SIG-M5 treated with dmso at 0.1 percent for 504 hours (cell line): ENCODE measurements around the gene CDH5.
A peak's percentile ranks its signal among the peaks of the same experiment; 100 is the strongest.
"Not testable (repeated sequence)": the region's sequence is repeated elsewhere in the genome, so short reads cannot be mapped to it uniquely, and the experiment has no call there.

Experiments used
- DNase-seq: peaks from one replicate; lab custom pipeline; 2025; ENCODE audit not compliant: unreplicated experiment; lab: John Stamatoyannopoulos, UW

The CDH5 gene, protein sequence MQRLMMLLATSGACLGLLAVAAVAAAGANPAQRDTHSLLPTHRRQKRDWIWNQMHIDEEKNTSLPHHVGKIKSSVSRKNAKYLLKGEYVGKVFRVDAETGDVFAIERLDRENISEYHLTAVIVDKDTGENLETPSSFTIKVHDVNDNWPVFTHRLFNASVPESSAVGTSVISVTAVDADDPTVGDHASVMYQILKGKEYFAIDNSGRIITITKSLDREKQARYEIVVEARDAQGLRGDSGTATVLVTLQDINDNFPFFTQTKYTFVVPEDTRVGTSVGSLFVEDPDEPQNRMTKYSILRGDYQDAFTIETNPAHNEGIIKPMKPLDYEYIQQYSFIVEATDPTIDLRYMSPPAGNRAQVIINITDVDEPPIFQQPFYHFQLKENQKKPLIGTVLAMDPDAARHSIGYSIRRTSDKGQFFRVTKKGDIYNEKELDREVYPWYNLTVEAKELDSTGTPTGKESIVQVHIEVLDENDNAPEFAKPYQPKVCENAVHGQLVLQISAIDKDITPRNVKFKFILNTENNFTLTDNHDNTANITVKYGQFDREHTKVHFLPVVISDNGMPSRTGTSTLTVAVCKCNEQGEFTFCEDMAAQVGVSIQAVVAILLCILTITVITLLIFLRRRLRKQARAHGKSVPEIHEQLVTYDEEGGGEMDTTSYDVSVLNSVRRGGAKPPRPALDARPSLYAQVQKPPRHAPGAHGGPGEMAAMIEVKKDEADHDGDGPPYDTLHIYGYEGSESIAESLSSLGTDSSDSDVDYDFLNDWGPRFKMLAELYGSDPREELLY

DNA sequence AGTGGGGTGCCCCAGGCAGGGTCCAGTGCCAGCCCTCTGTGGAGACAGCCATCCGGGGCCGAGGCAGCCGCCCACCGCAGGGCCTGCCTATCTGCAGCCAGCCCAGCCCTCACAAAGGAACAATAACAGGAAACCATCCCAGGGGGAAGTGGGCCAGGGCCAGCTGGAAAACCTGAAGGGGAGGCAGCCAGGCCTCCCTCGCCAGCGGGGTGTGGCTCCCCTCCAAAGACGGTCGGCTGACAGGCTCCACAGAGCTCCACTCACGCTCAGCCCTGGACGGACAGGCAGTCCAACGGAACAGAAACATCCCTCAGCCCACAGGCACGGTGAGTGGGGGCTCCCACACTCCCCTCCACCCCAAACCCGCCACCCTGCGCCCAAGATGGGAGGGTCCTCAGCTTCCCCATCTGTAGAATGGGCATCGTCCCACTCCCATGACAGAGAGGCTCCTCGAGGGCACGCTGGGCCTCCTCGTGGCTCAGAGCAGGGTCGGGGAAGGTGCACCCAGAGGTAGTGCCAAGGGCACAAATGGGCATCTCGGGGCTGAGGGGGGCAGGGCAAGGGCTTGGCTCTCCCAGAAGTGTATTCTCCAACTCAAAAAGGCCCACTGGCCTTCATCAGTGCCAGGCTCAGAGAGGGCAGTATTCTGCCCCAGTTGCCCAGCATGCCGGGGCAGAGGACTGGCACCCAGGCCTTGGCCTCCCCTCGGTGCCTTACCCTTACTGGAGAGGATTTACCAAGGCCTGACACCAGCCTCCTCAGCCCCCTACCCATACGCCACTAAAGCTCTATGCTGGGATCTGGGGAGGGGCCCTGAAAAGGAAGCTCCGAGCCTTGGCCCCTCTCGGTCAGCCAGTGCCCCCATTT is at the start of gene CDH5:
CDH5 (plus strand) TSS at position 259 of the 867 bp plus-strand sequence. CDS start 12,647 bp downstream, outside the sequence.
- DNase-seq: no peak

DNA sequence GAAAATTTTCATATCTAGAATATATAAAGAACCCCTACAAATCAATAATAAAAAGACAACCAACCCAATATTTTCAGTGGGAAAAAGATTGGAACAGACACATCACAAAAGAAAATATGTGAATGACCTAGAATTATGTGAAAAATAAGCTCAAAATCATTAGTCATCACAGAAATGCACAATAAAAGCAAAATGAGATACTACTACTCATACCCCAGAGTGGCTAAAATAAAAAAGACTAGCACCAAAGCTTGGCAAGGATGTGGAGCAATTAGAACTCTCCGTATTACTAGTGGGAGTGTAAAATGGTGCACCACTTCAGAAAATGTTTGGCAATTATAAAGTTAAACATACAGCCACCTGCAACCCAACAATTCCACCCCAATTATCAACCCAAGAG is 48.0 kb upstream of the CDH5 start:
- DNase-seq: no peak

DNA sequence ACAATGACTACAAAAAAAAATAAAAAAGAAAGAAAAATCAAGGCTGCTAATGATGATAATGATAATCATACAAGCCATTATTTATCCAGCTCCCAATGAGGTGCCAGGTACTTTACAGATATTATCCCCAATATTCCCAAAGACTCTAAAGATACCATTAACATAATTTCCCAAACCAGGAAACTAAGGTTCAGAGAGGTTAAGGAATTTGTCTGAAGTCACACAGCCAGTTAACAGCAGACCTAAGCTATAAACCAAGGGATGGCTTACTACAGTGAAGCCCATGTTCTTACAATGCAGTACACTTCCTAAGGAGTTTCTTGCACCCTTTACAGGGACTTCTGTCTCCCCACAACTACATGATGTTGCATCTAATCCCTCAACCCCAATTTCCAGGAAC is 45.7 kb upstream of the CDH5 start:
- no peak for DNase-seq

DNA sequence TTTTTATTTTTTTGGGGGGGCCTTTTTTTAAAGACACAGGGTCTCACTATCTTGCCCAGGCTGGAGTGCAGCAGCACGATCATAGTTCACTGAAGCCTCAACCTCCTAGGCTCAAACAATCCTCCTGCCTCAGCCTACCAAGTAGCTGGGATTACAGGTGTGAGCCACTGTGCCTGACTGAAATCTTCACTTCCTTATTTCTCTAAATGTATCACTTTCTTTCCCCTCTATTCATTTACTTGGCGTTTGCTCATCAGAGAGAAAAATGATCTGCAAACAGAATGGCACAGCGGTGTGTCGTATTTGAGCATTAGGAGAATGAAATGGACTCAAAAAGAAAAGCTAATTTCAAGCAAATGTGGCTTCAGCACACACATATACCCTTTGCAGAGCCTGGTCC is 44.3 kb upstream of the CDH5 start:
- DNase-seq: no peak

DNA sequence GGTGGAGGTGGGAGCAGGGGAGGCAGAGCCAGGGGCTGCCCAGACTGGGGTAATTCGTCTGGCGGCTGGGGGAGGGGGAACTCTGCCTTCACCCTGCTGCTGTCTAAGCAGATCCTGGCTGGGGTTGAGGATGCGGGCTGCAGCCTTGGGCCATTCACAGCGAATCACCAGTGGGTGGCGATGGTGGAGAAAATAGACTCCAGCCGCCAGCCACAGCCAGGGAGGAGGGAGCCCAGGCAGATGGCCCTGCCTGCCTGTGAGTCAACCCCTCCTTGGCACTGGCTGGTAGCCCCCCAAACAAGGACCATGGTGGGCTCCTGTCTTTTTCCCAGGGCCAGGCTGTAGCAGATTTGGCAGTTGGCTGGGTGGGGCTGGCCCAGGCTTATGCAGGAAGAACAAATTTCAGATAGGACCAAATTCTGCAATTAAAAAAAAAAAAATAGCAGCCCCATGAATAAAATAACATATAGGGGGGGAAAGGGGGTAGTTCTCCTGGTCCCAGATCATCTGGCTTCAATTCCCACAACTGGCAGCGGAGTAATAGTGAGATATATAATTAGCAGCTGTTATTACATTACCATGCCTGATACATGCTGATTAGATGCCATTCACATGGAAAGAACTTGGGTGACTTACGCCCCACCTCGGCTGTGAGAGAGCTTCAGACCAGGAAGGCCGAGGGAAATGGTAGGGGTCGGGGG is 41.5 kb upstream of the CDH5 start:
- DNase-seq: peak; percentile 11

DNA sequence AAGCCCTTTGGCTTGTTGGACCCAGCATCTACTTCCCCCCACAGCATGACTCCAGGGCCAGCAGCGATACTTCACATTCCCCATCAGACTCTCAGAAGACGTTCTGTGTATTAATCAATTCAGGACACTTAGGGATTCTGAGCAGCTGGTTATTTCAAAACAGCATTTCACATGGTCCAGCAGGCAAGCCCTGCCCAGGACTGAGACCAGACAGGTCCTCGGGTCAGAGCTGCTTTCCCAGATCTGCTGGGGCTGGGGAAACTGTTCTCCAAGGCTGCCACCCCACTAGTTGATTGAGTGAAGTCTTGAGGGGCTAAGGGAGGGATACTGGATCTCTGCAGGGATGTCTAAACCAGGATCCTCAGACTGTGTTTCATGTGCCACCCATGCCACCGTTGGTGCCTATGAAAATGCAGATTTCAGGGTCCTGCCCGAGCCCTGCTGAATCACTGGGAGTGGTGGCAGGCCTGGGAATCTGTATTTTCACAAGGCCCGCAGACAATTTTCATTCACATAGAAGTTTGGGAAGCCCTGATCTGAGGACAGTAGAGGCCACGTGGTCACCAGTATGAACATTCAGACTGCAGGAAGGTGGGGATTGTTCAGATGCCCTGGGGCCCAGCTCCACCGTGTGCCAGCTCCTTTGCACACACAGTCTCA is 40.6 kb upstream of the CDH5 start:
- no peak for DNase-seq

DNA sequence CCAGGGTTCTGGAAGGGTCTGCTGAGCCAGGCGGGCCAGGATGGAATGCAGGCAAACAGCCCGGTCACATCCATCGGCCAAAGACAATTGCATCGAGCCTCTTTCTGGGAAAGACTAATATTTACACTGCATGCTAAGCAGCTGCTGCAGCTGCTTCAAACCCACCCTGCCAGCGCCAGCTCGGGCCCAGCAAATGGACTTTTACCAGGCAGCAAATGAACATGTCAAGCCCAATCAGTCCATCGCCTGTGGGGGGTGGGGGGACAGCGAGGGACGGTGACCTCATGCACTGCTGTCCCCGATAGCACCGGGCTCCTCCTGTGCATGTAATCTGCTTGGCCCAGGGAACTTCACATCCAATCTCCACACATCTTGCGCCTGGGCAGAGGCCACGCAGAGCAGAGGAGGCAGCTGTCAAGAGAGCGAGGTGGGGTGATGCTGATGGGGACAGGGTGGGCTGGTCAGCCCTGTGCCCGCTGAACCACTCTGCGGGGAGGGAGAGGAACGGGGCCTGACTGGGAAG is 39.4 kb upstream of the CDH5 start:
- no peak for DNase-seq

DNA sequence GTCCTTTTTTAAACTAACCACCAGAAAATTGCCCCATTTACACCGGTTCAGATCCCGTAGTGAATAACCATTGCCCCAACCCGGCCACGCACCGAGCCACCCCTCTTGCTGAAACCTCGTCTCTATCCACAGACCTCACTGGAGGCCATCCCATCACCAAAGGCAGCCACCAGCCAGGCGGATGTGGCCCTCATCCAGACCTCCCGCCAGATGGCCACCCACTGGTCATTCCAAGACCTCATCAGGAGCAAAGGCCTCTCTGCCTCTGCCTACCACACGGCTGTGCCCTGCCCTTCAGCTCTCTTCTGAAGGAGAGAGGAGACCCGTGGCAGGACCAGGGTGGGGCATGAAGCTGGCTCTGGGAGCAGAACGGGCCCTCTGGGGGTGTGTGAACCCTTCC is 38.2 kb upstream of the CDH5 start:
- DNase-seq: no peak

DNA sequence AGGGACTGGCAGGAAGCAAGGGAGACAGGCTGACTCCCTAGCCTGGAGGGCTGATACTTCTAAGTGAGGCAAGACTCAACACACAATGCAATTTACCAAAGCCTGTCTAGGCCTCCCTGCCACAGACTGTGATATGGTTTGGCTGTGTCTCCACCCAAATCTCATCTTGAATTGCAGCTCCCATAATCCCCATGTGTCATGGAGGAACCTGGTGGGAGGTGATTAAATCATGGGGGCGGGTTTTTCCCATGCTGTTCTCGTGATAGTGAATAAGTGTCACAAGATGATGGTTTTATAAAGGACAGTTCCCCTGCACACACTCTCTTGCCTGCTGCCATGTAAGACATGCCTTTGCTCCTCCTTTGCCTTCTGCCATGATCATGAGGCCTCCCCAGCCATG is 35.0 kb upstream of the CDH5 start:
- DNase-seq: not testable (repeated sequence)

DNA sequence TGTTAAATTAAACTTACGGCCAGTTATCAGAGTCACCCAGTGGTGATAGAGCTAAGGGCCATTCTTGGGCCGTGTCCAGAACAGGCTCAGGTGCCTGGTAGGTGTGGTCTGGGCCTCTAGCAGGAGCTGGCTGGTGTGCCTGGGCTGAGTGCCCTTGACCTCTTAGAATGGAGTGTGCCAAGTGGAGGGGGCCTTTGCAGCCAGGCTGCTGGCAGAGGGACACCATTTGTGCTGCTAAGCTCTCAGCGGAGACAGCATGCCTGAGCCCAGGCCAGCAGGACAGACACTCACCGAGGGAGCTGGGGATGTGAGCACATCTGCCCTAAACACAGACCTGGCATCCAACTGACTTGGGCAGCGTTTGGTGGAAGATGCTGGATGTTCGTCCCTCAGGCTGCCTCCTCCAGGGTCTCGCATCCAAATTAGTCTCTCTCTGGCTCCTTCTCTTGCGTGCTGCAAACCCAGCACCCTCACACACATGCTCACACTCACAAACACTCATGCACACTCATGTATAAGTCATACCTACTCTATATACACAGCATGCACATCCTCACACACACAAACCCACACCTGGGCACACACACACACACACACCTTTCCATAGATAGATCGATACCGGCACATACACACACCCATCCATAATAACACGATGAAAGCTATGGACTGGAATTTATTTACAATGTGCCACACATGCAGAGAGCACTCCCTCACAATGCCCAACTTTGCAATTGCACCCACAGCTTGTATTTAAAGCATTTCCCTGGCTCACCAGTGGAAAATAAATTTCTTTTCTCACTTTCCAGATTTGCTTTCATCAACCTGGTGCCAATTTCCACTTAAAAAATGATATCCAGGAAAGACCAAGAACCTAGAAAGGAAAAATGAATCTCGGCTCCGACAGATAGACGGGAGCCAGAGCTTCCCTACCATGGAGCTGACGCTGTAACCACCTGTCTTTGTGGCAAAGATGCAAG is 33.6 kb upstream of the CDH5 start:
- no peak for DNase-seq

DNA sequence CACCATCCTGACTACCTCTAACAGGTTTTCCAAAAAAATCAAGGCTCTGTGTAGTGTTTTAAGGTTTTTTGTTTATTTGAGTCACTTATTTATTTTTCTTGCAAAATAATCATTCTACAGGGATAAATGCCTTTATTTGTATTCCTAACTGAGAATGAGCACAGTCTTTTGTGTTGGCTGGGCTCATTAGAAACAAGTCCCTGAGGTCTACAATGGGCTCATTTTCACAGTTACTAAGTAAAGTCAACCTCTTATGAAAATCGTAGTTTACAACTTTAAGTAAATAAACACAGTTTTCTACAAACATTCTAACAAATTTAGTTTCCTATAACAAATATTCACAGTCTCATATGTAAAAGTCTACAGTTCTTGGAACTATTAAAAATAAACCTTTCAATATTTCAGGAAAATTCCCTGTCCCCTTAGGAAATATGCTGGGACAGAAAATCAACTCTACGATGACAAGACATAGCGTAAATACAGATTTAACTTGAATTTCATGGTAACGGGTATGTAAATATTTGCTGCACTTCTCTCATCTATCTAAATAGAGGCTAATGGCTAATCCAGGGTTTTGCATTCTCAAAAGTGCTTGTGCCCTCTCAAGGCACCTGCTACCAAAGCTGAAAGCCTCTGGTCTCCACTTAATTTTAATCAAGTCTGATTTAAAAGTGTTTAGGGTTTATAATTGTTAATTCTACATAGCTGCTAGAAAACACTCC is 31.5 kb upstream of the CDH5 start:
- no peak for DNase-seq

DNA sequence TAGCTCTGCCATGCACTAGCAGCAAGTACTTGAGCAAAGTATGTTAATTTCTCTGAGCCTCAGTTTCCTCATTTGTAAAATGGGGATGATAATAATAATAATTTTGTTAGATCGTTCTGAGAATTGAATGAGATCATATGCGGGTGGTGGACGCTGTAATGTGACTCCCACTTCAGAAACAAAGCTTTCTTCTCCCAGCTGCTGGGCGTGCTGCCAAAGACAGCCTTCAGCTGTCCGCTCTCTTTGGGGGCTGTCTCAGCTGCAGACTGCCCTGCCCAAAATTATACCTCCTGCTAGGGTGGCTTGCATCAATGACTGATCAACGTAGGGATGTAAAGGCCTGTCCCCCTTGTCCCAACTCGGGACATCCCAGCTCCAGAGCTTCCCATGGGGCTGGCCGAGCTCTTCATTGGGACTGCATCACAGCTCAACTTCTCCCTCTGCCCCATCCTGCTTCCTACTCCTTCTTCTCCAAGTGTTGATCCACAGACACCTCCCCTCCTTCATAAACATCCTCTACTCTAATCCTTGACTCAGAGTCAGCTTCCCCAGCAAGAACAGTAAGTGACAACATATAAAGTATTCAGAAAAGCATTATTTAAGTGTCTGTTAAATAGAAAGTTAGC is 30.7 kb upstream of the CDH5 start:
- DNase-seq: no peak

DNA sequence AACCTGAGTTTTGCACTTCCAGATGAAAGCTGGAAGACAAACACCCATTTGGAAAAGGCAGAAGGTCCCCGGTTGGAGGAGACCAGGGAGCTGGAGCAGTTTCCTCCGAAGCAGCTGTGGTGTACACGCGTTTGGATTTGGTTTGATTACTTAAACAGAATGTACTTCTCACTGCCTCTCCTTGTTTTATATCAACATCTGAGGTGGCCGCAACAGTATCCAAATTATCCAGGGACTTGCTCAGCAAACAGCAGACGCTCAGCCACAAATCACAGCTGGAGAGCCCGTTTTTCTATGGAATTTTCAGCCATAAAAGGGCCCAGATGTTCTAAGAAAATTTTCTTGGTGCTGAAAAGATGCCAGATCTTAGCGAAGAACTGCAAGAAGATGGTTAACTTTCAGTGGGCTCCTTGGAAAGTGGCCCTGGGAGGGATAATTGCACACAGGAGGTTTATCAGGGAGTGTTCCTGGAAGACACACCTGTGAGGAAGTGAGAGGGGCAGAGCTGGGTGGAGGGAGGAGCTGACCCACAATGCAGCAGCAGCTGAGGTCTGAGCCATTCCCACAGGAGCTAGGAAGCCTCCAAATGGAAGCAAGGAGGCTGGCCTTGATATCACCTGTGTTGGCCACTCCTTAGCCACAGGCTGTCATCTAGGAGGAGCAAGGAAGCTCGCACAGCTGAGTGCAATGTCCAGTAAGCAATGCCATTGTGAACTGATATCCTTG is 28.9 kb upstream of the CDH5 start:
- no peak for DNase-seq

DNA sequence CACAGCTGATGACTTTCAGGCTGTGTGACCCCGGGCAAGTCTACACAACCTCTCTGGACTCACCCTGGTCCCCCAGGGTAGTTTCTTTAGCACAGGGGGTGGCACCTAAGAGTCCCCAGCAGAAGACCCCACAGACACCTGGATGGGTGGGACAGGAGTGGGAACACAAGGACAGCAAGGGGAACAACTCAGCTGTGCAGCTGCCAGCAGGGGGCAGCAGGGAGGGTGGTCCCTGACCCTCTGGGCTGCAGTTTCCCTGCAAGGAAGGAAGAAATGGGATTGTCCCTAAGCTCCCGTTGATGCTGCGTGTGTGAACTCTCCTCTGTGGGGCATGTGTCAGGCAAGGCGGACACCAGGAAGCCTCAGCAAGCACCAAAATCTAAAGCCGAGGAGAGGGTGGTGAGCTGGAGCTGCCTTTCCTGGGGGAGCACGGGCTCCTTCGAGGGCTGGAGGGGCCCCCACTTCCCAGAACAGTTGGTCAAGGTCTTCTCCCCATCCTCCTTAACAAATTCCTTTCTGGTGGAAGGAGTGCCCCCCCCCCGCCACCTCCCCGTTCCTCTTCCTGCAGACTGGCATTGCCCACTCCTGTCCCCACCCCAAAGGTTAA is 24.1 kb upstream of the CDH5 start:
- no peak for DNase-seq

DNA sequence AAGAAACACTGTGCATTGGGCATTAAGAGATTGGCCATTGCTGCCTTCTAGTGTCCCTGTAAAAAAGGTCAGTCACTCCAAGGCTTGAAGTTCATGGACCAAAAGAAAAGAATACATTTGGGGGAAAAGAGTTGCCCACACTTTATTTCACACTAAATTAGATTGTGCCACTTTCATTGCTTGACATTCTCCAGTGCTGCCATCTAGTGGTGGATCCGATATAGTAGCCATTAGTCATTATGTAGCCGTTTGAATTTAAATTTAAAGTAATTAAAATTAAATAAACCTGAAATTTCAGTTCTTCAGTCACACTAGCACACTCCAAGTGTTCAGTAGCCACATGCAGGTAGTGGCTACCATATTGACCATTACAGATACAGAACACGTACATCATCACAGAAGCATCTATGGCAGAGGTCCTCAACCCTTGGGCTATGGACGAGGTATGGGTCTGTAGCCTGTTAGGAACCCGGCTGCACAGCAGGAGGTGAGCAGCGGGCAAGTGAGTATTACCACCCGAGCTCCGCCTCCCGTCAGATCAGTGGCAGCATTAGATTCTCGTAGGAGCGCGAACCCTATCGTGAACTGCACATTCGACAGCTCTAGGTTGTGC is 21.9 kb upstream of the CDH5 start:
- peak; percentile 13 for DNase-seq

DNA sequence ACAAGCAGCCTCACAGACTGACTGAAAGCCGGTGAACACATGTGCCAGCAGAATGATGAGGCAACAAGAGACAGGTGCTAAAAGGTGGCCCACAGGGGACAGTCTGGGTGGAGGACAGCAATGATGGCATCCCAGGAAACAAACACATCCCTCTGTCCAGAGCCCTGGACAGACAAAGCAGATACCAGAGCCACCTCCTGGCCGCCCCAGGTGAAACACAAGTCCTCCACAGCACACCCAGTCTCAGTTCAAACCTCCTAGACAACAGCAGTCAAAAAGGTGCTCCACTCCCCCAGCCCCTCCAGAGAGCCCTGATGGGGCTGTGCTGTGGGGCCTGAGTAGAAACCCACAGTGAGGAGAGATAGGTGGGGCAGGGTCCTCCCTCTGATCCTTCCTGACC is 20.3 kb upstream of the CDH5 start:
- no peak for DNase-seq
